GM12878 (cell line): ENCODE measurements around the gene HMGN3. TPM values are rescaled to one million over a fixed set of nuclear protein-coding genes. Genes with fewer than 3 reads are reported as not detected.

Experiments
- ATAC-seq: fragments of 200-7000 bp; cut with Tn5 transposase; 3 replicates; pipeline ENCODE4 v1.9.1; 2020; ENCODE audit warnings: mild to moderate bottlenecking, moderate library complexity
- BruUV-seq: library from RNA; stranded (reverse); fragments of 400-500 nt; replicated peaks from 2 replicates; lab custom pipeline; 2021; lab: Mats Ljungman, UMichigan
- CTCF ChIA-PET: fragments of 300-600 bp; sonication (Branson Sonifier 250); formaldehyde crosslinking; extraction: SDS; loops from one replicate; lab custom pipeline; 2021; ENCODE audit warnings: inconsistent platforms; lab: Yijun Ruan, JAX
- POLR2A ChIA-PET: fragments of 350-600 bp; formaldehyde crosslinking; extraction: SDS; loops from one replicate; lab custom pipeline; 2021; ENCODE audit warnings: inconsistent platforms; lab: Charles Lee
- RAD21 ChIA-PET: fragments of 300-600 bp; sonication (Branson Sonifier 250); formaldehyde crosslinking; loops from one replicate; lab custom pipeline; 2023; ENCODE audit warnings: antibody characterized with exemption; ENCODE audit not compliant: unreplicated experiment; lab: Charles Lee
- SMC1A ChIA-PET: fragments of 300-600 bp; sonication (Branson Sonifier 250); formaldehyde crosslinking; loops from one replicate; lab custom pipeline; 2023; ENCODE audit not compliant: unreplicated experiment, uncharacterized antibody; lab: Charles Lee
- DNase-seq: peaks from one replicate; pipeline ENCODE4 v3.0.0-alpha.2; 2011; ENCODE audit warnings: low read depth, low spot score
- FAIRE-seq: peaks from 3 replicates; lab custom pipeline; 2011; peaks lifted over from hg19 to GRCh38; lab: Jason Lieb, UNC
- H2AFZ ChIP-seq: 2 replicates; pipeline ENCODE4 v1.6.0; 2011; ENCODE audit warnings: low read depth, low read length, control low read depth; ENCODE audit not compliant: control insufficient read depth
- H3K27ac ChIP-seq: 2 replicates; pipeline ENCODE4 v1.5.1; 2011; ENCODE audit warnings: control low read depth; ENCODE audit not compliant: control insufficient read depth, insufficient read depth
- H3K27me3 ChIP-seq, 2 experiments: replicated peaks in 1 of 2; 2 replicates each; pipeline versions ENCODE4 v1.6.0 to v1.6.1; 2011; ENCODE audit warnings: low read length in 1 of 2; ENCODE audit not compliant: control insufficient read depth in 2 of 2, insufficient read depth in 2 of 2
- H3K36me3 ChIP-seq, 2 experiments: 2 replicates each; pipeline ENCODE4 v1.5.1; 2011; ENCODE audit warnings: low read length in 1 of 2; ENCODE audit not compliant: control insufficient read depth in 2 of 2, insufficient read depth in 2 of 2
- H3K4me1 ChIP-seq: 2 replicates; pipeline ENCODE4 v1.6.1; 2011; ENCODE audit warnings: mild to moderate bottlenecking, low read length, moderate library complexity, mixed read lengths; ENCODE audit not compliant: control insufficient read depth, insufficient read depth
- H3K4me2 ChIP-seq: 2 replicates; pipeline ENCODE4 v1.6.0; 2011; ENCODE audit warnings: control low read depth; ENCODE audit not compliant: control insufficient read depth, insufficient read depth
- H3K4me3 ChIP-seq: fragments of 200-600 bp; sonication (generic); 2 replicates; pipeline ENCODE4 v1.5.1; 2016
- H3K79me2 ChIP-seq: 2 replicates; pipeline ENCODE4 v1.6.0; 2011; ENCODE audit warnings: low read length; ENCODE audit not compliant: control insufficient read depth, insufficient read depth
- H3K9ac ChIP-seq: 2 replicates; pipeline ENCODE4 v1.8.0; 2011; ENCODE audit warnings: low read length, control low read depth, mixed read lengths; ENCODE audit not compliant: control insufficient read depth, insufficient read depth
- H3K9me3 ChIP-seq: replicated peaks from 3 replicates; pipeline ENCODE4 v1.5.1; 2011; ENCODE audit warnings: mild to moderate bottlenecking, low read length; ENCODE audit not compliant: control insufficient read depth, insufficient read depth
- H4K20me1 ChIP-seq: 2 replicates; pipeline ENCODE4 v1.6.0; 2011; ENCODE audit not compliant: control insufficient read depth, insufficient read depth
- BMI1 ChIP-seq: fragments of 450-650 bp; IDR thresholded peaks from 2 replicates; pipeline ENCODE4 v1.6.1; 2016; ENCODE audit warnings: mild to moderate bottlenecking, moderate library complexity, borderline replicate concordance
- CBX5 ChIP-seq: sonication (generic); IDR thresholded peaks from 2 replicates; pipeline ENCODE4 v1.6.1; 2016; ENCODE audit warnings: low read depth, moderate library complexity, mild to moderate bottlenecking, inconsistent platforms
- CHD1 ChIP-seq: IDR thresholded peaks from 2 replicates; pipeline ENCODE4 v1.6.1; 2012; ENCODE audit warnings: low read depth, low read length, improper control_type of control experiment
- CHD4 ChIP-seq: fragments of 200-600 bp; sonication (generic); IDR thresholded peaks from 2 replicates; pipeline ENCODE4 v1.6.1; 2016; ENCODE audit warnings: mild to moderate bottlenecking
- CUX1 ChIP-seq: IDR thresholded peaks from 2 replicates; pipeline ENCODE4 v1.6.1; 2012; ENCODE audit warnings: improper control_type of control experiment, low read depth, low read length; ENCODE audit not compliant: insufficient replicate concordance
- HCFC1 ChIP-seq: fragments of 150-350 bp; IDR thresholded peaks from 2 replicates; pipeline ENCODE4 v1.6.1; 2014; ENCODE audit warnings: low read length
- MEF2B ChIP-seq: fragments of 450-650 bp; IDR thresholded peaks from 2 replicates; pipeline ENCODE4 v1.6.1; 2018; ENCODE audit warnings: mild to moderate bottlenecking, moderate library complexity; ENCODE audit not compliant: partially characterized antibody, poor library complexity, severe bottlenecking
- MTA3 ChIP-seq: IDR thresholded peaks from 2 replicates; pipeline ENCODE4 v1.6.1; 2012; ENCODE audit warnings: low read length, inconsistent platforms, borderline replicate concordance
- MYC ChIP-seq: IDR thresholded peaks from 2 replicates; pipeline ENCODE4 v1.6.1; 2011; ENCODE audit warnings: mild to moderate bottlenecking, low read length, moderate library complexity, inconsistent platforms; ENCODE audit not compliant: insufficient read depth, insufficient replicate concordance, insufficient read length, severe bottlenecking
- RUNX3 ChIP-seq: IDR thresholded peaks from 2 replicates; pipeline ENCODE4 v1.6.1; 2012; ENCODE audit warnings: low read length, inconsistent platforms
- SREBF2 ChIP-seq: IDR thresholded peaks from 2 replicates; pipeline ENCODE4 v1.6.1; 2012; ENCODE audit warnings: mild to moderate bottlenecking, low read length
- TCF7 ChIP-seq: IDR thresholded peaks from 2 replicates; pipeline ENCODE4 v1.6.1; 2014; ENCODE audit warnings: antibody characterized with exemption, borderline replicate concordance
- ZBTB11 ChIP-seq: fragments of 450-650 bp; formaldehyde crosslinking; IDR thresholded peaks from 2 replicates; pipeline ENCODE4 v1.5.0; 2022; ENCODE audit warnings: mild to moderate bottlenecking, missing genetic modification characterization
- in situ Hi-C: fragments of 300-500 bp; cut with MboI; formaldehyde crosslinking; loops from 9 replicates; pipeline ENCODE4 v1.14.3; 2018; ENCODE audit warnings: mixed read lengths
- intact Hi-C: fragments of 100-400 bp; cut with micrococcal nuclease; formaldehyde crosslinking; loops from one replicate; pipeline ENCODE4 v1.14.2; 2022; ENCODE audit not compliant: unreplicated experiment
- polyA plus RNA-seq, 11 experiments: library from polyadenylated mRNA; depleted of rRNA in 4 of 11; unstranded in 6 of 11; stranded (reverse) in 5 of 11; fragments of >200 nt; fragmentation: Nextera tagmentation in 4 of 11; fragmentation: Illumina TruSeq in 1 of 11; extraction: Ambion mirVana in 4 of 11; extraction: Trizol in 1 of 11; gene quantifications; 1 replicate in 1 of 11; 2 replicates in 10 of 11; pipeline versions ENCODE4 v1.2.1 to v1.2.3, GENCODE V29; 2011 to 2016; ENCODE audit warnings: inconsistent platforms in 2 of 11, missing spikeins in 2 of 11, low read depth in 1 of 11
- total RNA-seq, 4 experiments: library from RNA; depleted of rRNA in 3 of 4; stranded (reverse); fragments of >200 nt in 3 of 4; fragmentation: Illumina TruSeq in 1 of 4; extraction: Trizol in 1 of 4; gene quantifications; 2 replicates each; pipeline versions ENCODE4 v1.2.1 to v1.2.3, GENCODE V29; 2013 to 2021

Gene HMGN3
- total and polyA plus RNA-seq, 10 of the 15 experiments (the other 5 are each of a cell fraction or from before 2014, with no cell fraction given): 115 to 496 (median 262) TPM

- no peak for TF ChIP-seq CUX1
- no peak for TF ChIP-seq HCFC1
- TF ChIP-seq, all 136 proteins: peak for 0
Observed at GRCh38 chr6:79249136-79249535, 14.7 kb upstream of the HMGN3 start (continued).

GRCh38 chr6:79246891-79247290 lies 12.4 kb upstream of the HMGN3 start:
- no TSS peak for BruUV-seq
- H3K9me3 ChIP-seq: no peaks in the 10 kb centered on the region
- CTCF ChIA-PET: interaction anchor here (1.2 to 1.8 kb wide), 5 partner anchors 11 to 170 kb away, joined by 3 to 7 read pairs (median 7); no protein-coding TSS in a partner anchor
- no peak overlapping the region for H2AFZ ChIP-seq
- in situ Hi-C loops: no loop called here
- H3K27ac ChIP-seq: peak overlapping the region; percentile 28; the same call in 1 of the 2 replicates
- intact Hi-C loops: loop anchor here (2.0 kb wide), 1 partner anchor 88 kb away; no protein-coding TSS in a partner anchor
- peak; percentile 35 for DNase-seq
- FAIRE-seq: no peak
- peaks cover 13% of the 10 kb centered on the region for H3K4me1 ChIP-seq
- H3K4me3 ChIP-seq: no peak overlapping the region
- peak; percentile 88 for ATAC-seq
- H3K9ac ChIP-seq: no peak overlapping the region
- H4K20me1 ChIP-seq: no peaks in the 10 kb centered on the region
- no peaks in the 10 kb centered on the region for H3K27me3 ChIP-seq
- H3K79me2 ChIP-seq: no peaks in the 10 kb centered on the region
- POLR2A ChIA-PET: interaction anchor here (0.6 to 1.5 kb wide), 5 partner anchors 7 to 169 kb away, joined by 3 to 7 read pairs (median 3); partner anchors contain the start of gene PHIP
- RAD21 ChIA-PET: interaction anchor here (1.1 to 2.1 kb wide), 6 partner anchors 10 to 175 kb away, joined by 3 to 10 read pairs (median 4); partner anchors contain the start of gene PHIP
- peak overlapping the region; percentile 27 for H3K4me2 ChIP-seq
- no peaks in the 10 kb centered on the region for H3K36me3 ChIP-seq
- SMC1A ChIA-PET: interaction anchor here (0.8 to 3.5 kb wide), 13 partner anchors 9 to 317 kb away, joined by 3 to 20 read pairs (median 4); partner anchors contain the start of gene PHIP
- TF ChIP-seq RUNX3 (peak; percentile 60), MTA3 (0 out of 2 replicates have a peak, but pooled peaks have one; percentile 32), CBX5 (0 out of 2 replicates have a peak, but pooled peaks have one; percentile 24), BMI1 (no peak), CHD1 (no peak), SREBF2 (no peak), CHD4 (no peak), MYC (no peak), TCF7 (peak; percentile 91), MEF2B (peak; percentile 21), ZBTB11 (no peak)
